Fibroblast of lung (primary cell): ENCODE data around the gene SLC5A3. TPM values are rescaled to one million over a fixed set of nuclear protein-coding genes. Genes with fewer than 3 reads are reported as not detected.

Experiments
- DNase-seq, 2 donors: peaks; one replicate each; pipeline versions ENCODE4 v3.0.0 to v3.0.0-alpha.2; 2010; ENCODE audit warnings: low read depth in 2 of 2
- H2AFZ ChIP-seq: 2 replicates; pipeline ENCODE4 v1.5.1; 2012; ENCODE audit warnings: low read length, control low read depth, inconsistent platforms
- H3K27ac ChIP-seq: 2 replicates; pipeline ENCODE4 v1.5.1; 2011; ENCODE audit warnings: low read length, control low read depth; ENCODE audit not compliant: insufficient read depth
- H3K27me3 ChIP-seq: 2 replicates; pipeline ENCODE4 v1.5.1; 2011; ENCODE audit warnings: mild to moderate bottlenecking, low read length; ENCODE audit not compliant: control insufficient read depth, insufficient read depth
- H3K36me3 ChIP-seq: 2 replicates; pipeline ENCODE4 v1.5.1; 2011; ENCODE audit warnings: low read length; ENCODE audit not compliant: control insufficient read depth, insufficient read depth
- H3K4me1 ChIP-seq: 2 replicates; pipeline ENCODE4 v1.5.1; 2011; ENCODE audit warnings: low read length; ENCODE audit not compliant: control insufficient read depth, insufficient read depth; ENCODE audit errors: extremely low read depth
- H3K4me2 ChIP-seq: 2 replicates; pipeline ENCODE4 v1.5.1; 2011; ENCODE audit warnings: low read length, control low read depth; ENCODE audit not compliant: insufficient read depth; ENCODE audit errors: extremely low read depth
- H3K4me3 ChIP-seq, 4 experiments: fragments of 200-600 bp in 1 of 4; sonication (generic) in 1 of 4; replicated peaks in 1 of 4; 2 replicates each; pipeline ENCODE4 v1.5.1; 2011 to 2016; ENCODE audit warnings: low read length in 4 of 4, low read depth in 3 of 4, mild to moderate bottlenecking in 3 of 4, control low read depth in 2 of 4, inconsistent platforms in 1 of 4, mixed read lengths in 1 of 4; ENCODE audit not compliant: insufficient read depth in 1 of 4; ENCODE audit errors: control extremely low read depth in 1 of 4
- H3K79me2 ChIP-seq: 2 replicates; pipeline ENCODE4 v1.5.1; 2012; ENCODE audit warnings: mild to moderate bottlenecking, low read length, inconsistent platforms; ENCODE audit not compliant: control insufficient read depth, insufficient read depth
- H3K9ac ChIP-seq: 2 replicates; pipeline ENCODE4 v1.5.1; 2011; ENCODE audit warnings: mild to moderate bottlenecking, low read length, control low read depth; ENCODE audit not compliant: insufficient read depth
- H3K9me3 ChIP-seq: 2 replicates; pipeline ENCODE4 v1.5.1; 2012; ENCODE audit warnings: low read depth, low read length; ENCODE audit not compliant: control insufficient read depth, insufficient read depth
- H4K20me1 ChIP-seq: 2 replicates; pipeline ENCODE4 v1.5.1; 2011; ENCODE audit warnings: low read length; ENCODE audit not compliant: control insufficient read depth, insufficient read depth; ENCODE audit errors: extremely low read depth
- EZH2 ChIP-seq: IDR thresholded peaks from 2 replicates; pipeline ENCODE4 v1.5.1; 2012; ENCODE audit warnings: low read length, control low read depth, mild to moderate bottlenecking; ENCODE audit errors: missing control alignments
- polyA plus RNA-seq, 2 donors: library from polyadenylated mRNA; depleted of rRNA in 1 of 2; stranded (reverse) in 1 of 2; unstranded in 1 of 2; fragments of >200 nt; gene quantifications; 2 replicates each; pipeline ENCODE4 v1.2.1, GENCODE V29; 2011 to 2012; ENCODE audit warnings: missing spikeins in 1 of 2
- total RNA-seq: library from RNA; depleted of rRNA; stranded (reverse); fragments of >200 nt; gene quantifications from 2 replicates; pipeline ENCODE4 v1.2.1, GENCODE V29; 2014
- TF ChIP-seq, protein P1 (sequence below), 2 donors: IDR thresholded peaks in 1 of 2; conservative IDR thresholded peaks in 1 of 2; 1 replicate in 1 of 2; 2 replicates in 1 of 2; pipeline ENCODE4 v1.5.1; 2011 to 2012; ENCODE audit warnings: low read length in 2 of 2, control low read depth in 1 of 2, inconsistent platforms in 1 of 2, low read depth in 1 of 2, mild to moderate bottlenecking in 1 of 2

The SLC5A3 gene
- total and polyA plus RNA-seq, 2 donors (not counting 1 experiment from before 2014, with no cell fraction given), result 6.2 to 28.6 TPM

DNA sequence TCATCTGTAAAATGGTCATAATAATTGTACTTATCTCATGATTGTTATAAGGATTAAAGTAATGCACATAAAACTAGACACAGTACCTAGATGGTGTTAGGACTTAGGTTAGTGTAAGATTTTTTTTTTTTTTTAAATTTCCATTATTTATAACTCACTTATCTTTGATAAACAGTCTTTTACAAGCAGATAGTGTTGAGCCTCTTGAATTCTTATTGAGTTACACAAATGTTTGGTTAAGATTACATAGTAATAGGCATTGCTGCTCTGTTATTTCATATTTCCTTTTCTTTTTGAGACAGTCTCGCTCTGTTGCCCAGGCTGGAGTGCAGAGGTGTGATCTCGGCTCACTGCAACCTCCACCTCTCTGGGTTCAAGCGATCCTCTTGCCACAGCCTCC is 15.4 kb downstream of the SLC5A3 start:
- H3K79me2 ChIP-seq, result peaks cover 58% of the 10 kb centered on the region
- H4K20me1 ChIP-seq, result no peaks in the 10 kb centered on the region
- no peaks in the 10 kb centered on the region for H3K9me3 ChIP-seq

DNA sequence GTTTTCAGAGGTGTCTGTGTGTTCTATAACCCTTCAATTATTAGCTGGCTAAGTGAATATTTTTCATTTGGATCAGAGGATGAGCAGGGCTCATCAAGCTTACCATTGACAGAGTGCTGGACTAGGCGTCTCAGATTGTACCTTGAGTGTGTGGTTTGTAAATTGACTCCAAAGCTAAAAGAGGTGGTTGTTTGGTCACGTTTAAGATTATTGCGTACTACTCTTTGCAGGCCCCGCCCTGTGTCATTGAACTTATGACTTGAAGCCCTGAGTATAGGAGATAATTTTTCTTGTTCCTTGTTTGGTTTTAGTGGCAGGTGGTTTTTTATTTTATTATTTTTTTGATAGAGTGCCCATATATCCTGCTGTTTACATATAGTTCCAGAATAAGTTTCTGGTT is 17.7 kb downstream of the SLC5A3 start:
- Histone ChIP-seq H3K27ac (no peak overlapping the region), H3K4me1 (no peaks in the 10 kb centered on the region), H3K4me3 (no peak overlapping the region), H3K79me2 (peaks cover 53% of the 10 kb centered on the region), H4K20me1 (no peaks in the 10 kb centered on the region), H3K27me3 (no peaks in the 10 kb centered on the region), H3K9ac (no peak overlapping the region), H2AFZ (no peak overlapping the region), H3K4me2 (no peak overlapping the region), H3K9me3 (no peaks in the 10 kb centered on the region), H3K36me3 (peaks cover 7% of the 10 kb centered on the region)
- TF ChIP-seq, protein P1, sequence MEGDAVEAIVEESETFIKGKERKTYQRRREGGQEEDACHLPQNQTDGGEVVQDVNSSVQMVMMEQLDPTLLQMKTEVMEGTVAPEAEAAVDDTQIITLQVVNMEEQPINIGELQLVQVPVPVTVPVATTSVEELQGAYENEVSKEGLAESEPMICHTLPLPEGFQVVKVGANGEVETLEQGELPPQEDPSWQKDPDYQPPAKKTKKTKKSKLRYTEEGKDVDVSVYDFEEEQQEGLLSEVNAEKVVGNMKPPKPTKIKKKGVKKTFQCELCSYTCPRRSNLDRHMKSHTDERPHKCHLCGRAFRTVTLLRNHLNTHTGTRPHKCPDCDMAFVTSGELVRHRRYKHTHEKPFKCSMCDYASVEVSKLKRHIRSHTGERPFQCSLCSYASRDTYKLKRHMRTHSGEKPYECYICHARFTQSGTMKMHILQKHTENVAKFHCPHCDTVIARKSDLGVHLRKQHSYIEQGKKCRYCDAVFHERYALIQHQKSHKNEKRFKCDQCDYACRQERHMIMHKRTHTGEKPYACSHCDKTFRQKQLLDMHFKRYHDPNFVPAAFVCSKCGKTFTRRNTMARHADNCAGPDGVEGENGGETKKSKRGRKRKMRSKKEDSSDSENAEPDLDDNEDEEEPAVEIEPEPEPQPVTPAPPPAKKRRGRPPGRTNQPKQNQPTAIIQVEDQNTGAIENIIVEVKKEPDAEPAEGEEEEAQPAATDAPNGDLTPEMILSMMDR (conservative IDR thresholded peaks at IDR 0.05 in 1 of 2, IDR thresholded peaks at IDR 0.05 in 1 of 2; ENCODE audit: low read depth in 1 of 2, low read length in 2 of 2), result no peak
- no peak for TF ChIP-seq EZH2
- no peak for DNase-seq

More for the DNA sequence above, 15.4 kb downstream of the SLC5A3 start:
- Histone ChIP-seq H3K27ac (no peak overlapping the region), H3K27me3 (no peaks in the 10 kb centered on the region), H3K9ac (no peak overlapping the region), H3K4me3 (no peak overlapping the region), H3K36me3 (no peaks in the 10 kb centered on the region), H2AFZ (no peak overlapping the region), H3K4me1 (no peaks in the 10 kb centered on the region), H3K4me2 (no peak overlapping the region)
- DNase-seq, result no peak
- no peak for TF ChIP-seq EZH2
- TF ChIP-seq, protein P1 (conservative IDR thresholded peaks at IDR 0.05 in 1 of 2, IDR thresholded peaks at IDR 0.05 in 1 of 2; ENCODE audit: low read depth in 1 of 2, low read length in 2 of 2), result no peak

DNA sequence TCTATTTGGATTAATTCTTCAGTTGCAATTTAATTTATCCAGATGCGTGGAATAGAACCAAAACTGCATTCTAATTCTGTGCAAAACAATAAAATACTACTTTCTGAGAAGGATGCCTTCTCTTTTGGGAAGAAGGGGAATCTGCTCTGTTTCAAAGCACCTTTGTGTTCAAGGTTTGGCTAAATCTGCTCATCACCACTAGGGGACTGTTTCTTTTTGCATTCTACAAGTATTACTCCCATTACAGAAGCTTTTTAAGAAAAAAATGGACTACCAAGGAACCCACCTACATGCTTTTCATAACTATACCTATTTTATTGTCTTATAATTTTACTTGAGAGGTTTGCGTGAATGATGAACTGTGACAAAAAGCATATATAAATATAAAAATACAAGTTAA is 18.2 kb downstream of the SLC5A3 start:
- H3K4me3 ChIP-seq, result no peak overlapping the region
- H3K36me3 ChIP-seq, result peaks cover 9% of the 10 kb centered on the region
- H3K27ac ChIP-seq, result no peak overlapping the region
- no peaks in the 10 kb centered on the region for H3K9me3 ChIP-seq
- no peak overlapping the region for H3K9ac ChIP-seq
- TF ChIP-seq, protein P1 (conservative IDR thresholded peaks at IDR 0.05 in 1 of 2, IDR thresholded peaks at IDR 0.05 in 1 of 2; ENCODE audit: low read depth in 1 of 2, low read length in 2 of 2), result peak; percentile 10 to 53
- TF ChIP-seq EZH2, result no peak
- H3K4me2 ChIP-seq, result no peak overlapping the region
- H3K79me2 ChIP-seq, result peaks cover 53% of the 10 kb centered on the region
- no peaks in the 10 kb centered on the region for H3K27me3 ChIP-seq
- DNase-seq, result no peak
- no peaks in the 10 kb centered on the region for H3K4me1 ChIP-seq
- no peak overlapping the region for H2AFZ ChIP-seq
- no peaks in the 10 kb centered on the region for H4K20me1 ChIP-seq
